Measurements from ENCODE around the gene VPS33B.
"Not testable (repeated sequence)": the region's sequence is repeated elsewhere in the genome, so short reads cannot be mapped to it uniquely, and the experiment has no call there.

VPS33B gene

DNA sequence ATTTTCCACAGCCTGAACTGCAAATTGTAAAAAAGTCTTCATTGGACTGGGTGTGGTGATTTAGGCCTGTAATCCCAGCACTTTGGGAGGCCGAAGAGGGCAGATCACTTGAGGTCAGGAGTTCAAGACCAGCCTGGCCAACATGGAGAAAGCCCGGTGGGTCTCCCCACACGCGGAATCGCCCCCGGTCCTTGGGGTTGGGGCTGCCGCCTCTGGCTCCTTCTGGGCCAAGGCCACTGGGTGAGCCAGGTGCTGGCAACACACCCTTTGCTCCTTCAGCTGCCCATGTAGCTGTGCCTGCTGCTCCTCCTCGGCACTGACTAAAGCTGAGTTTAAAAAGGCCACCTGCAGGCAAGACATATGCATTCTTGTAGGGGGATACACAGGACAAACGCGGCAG is 9.4 kb upstream of the VPS33B start:
- no peak for DNase-seq

DNA sequence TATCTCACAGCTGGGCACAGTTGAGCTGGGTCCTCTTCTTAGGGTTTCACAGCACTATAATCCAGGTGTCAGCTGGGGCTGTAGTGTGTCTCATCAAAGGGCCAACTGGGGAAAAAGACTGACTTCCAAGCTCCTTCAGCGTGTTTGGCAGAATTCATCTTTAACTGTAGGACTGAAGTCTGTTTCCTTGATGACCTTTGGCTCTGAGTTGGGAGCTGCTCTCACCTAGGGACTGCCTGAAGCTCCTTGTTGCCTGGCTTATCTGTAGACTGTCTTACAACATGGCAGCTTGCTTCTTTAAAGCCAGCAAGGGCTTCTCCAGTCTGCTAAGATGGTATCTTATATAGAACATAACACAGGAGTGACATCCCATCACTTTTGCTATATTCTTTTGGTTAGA is 5.3 kb upstream of the VPS33B start:
- DNase-seq: no peak

- DNase-seq: no peak
Measured at GRCh38 chr15:91023720-91024119, 1.3 kb upstream of the VPS33B start.

GRCh38 chr15:91022832-91023129 is 387 bp upstream of the VPS33B start:
- DNase-seq: no peak

- no peak for DNase-seq
Measured at GRCh38 chr15:91021516-91022074, 799 bp downstream of the VPS33B start.

DNA sequence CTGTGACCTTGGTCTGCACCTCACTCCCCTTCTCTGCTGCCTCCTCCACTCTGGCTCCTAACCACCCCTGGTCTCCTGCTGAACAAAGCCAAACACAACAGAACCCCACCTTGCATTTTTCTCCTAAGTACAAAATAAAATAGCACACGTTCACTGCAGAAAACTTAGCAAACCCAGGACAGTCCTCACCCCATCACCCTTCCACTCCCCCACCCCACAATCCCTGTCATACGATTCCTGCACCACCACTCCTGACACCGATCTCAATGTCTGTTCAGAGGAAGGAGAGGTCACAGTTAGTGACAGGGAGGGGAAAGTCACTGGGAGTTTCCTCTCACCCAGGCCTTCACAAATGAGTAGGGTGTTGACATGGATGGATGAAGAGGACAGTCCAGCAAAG is 4.2 kb downstream of the VPS33B start:
- no peak for DNase-seq

- DNase-seq: no peak
Measured at GRCh38 chr15:91017716-91018115, 4.7 kb downstream of the VPS33B start.

GRCh38 chr15:91013701-91014100 is 8.7 kb downstream of the VPS33B start:
- not testable (repeated sequence) for DNase-seq

GRCh38 chr15:91007266-91007665 is 15.1 kb downstream of the VPS33B start:
- no peak for DNase-seq

- no peak for DNase-seq
Measured at GRCh38 chr15:91001209-91001608, 21.2 kb downstream of the VPS33B start.

- no peak for DNase-seq
Measured at GRCh38 chr15:90998737-90999136, 23.7 kb downstream of the VPS33B start.

GRCh38 chr15:90994417-90995311 is 27.7 kb downstream of the VPS33B start, which contains the start of gene PRC1:
Gene PRC1 (minus strand): TSS chr15:90994535. CDS start chr15:90994417, 118 bp downstream.
- DNase-seq: peak; percentile 98

DNA sequence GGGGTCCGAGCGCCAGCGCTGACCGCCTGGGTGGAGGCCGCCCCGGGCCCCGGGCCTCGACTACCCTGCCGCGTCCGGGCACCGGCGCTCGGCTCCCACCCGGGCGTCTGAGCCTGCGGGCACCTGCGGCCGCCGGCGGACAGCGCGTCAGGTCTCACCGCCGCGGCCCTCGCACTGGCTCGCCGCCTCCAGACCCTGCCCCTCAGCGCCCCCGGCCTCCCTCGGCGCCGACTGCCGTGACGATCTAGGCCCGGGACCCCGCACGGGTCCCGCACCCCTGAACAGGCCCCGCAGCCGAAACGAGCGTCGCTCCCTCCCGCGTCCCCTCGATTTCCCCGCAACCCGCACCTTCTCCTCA is 28.4 kb downstream of the VPS33B start:
- no peak for DNase-seq

DNA sequence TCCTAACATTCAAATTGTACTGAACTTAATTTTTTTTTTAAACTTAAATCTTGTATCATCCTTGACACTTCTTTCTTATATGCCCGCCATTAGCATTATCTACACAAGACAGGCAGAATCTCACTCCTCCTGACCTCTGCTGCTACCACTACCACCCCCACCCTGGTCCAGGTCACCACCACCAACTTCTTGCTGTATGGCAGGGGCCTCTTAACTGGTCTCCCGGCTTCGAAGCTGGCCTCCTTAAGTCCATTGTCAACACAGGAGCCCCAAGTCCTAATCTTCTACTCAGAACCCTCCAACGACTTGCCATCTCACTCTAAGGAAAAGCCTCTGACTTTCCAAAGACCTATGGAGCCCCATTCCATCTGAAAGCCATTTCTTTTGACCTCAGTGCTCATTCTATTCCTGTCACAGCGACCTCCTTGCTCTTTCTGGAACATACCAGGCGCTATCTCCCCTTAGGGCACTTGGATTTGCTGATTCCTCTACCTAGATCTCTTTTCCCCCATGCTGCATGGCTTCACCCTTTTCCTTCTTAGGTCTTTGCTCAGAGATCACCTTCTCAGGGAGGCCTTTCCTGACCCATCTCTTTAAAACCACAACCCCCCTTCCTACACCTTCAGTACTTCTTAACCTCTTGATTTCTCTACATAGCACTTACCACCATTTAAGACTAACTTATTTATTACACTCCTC is 30.7 kb downstream of the VPS33B start:
- DNase-seq: no peak

DNA sequence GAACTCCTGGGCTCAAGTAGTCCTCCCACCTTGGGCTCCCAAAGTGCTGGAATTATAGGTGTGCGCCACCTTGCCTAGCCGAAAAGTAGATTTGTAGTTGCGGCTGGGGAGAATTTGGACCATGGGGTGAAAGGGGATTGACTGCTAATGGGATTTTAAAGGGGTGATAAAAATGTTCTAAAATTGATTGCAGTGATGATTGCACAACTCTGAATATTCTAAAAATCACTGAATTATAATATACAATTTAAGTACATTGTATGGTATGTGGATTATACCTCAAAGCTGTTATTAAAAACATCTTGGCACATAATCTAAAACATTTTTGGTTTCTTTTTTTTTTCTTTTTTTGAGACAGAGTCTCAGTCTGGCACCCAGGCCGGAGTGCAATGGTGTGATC is 31.9 kb downstream of the VPS33B start:
- DNase-seq: no peak

DNA sequence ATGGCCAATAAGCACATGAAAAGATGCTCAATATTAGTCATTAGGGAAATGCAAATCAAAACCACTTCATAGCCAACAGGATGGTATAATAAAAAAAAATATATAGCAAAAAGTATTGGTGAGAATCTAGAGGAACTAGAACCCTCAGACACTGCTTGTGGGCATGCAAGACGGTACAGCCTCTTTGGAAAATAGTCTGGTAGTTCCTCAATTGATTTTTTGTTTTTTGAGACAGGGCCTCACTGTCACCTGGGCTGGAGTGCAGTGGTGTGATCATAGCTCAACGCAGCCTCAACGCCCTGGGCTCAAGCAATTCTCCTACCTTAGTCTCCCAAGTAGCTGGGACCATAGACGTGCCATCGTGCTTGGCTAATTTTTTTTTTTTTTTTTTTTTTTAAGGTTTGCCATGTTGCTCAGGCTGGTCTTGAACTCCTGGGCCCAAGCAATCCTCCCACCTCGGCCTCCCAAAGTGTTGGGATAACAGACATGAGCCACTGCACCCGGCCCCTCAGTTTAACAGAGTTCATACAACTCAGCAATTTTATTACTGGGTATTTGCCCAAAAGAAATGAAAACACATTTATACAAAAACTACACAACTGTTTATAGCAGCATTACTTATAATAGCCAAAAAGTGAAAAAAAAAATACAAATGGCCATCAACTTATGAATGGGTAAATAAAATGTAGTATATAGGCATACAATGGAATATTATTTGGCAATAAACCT is 33.2 kb downstream of the VPS33B start:
- no peak for DNase-seq

GRCh38 chr15:90988296-90988695 is 34.1 kb downstream of the VPS33B start:
- no peak for DNase-seq

DNA sequence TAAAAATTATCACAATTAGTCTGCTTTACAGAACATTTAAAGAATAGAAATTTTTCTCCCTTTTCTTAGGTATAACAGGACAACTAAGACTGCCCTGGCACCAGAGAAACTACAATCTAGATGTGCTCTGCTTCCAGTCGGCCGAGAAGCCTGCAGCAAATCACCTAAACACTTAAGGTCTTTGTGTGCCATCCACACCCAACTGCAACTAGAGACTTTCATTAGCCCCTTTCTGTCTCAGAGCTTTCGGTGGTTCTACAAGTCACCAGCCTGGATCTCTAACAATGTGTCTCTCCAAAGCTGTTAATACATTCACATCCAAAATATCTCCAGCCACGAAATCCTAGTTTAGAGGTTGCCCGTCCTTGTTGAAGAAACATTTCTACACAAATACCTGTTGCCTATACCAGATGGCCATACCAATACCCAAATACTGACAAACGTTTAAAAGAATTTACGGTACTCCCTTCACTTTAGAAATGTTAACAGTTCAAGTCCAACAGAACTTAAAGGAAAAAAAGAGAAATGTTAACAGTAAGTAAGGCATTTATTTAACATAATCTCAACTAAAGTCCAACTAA is 34.7 kb downstream of the VPS33B start:
- no peak for DNase-seq

DNA sequence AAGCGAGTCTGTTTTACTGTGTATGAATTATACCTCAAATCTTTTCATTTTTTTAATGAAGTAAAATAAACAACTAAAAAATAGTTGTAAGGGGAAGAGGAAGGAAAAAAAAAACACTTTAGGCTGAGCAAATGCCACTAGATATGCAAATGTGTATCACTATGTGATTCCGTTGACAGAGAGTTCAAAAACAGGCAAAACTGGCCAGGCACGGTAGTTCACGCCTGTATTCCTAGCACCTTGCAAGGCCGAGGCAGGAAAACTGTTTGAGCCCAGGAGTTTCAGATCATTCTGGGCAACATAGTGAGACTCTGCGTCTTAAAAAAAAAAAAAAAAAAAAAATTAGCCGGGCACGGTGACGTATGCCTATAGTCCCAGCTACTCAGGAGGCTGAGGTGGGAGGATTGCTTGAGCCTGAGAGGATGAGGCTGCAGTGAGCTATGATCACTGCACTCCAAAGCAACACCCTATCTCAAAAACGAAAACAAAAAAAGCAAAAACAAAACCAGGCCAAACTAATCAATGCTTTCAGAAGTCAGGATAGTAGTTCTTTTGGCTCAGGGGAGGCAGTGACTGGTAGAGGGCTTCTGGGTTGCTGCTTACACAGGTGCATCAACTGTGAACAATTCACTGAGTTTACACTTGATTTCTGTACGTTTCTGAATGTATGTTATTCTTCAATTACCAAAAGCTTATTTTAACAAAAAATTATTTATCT is 35.4 kb downstream of the VPS33B start:
- no peak for DNase-seq

GRCh38 chr15:90982135-90982534 is 40.3 kb downstream of the VPS33B start:
- no peak for DNase-seq

- DNase-seq: no peak
Measured at GRCh38 chr15:90981681-90982080, 40.7 kb downstream of the VPS33B start.

DNA sequence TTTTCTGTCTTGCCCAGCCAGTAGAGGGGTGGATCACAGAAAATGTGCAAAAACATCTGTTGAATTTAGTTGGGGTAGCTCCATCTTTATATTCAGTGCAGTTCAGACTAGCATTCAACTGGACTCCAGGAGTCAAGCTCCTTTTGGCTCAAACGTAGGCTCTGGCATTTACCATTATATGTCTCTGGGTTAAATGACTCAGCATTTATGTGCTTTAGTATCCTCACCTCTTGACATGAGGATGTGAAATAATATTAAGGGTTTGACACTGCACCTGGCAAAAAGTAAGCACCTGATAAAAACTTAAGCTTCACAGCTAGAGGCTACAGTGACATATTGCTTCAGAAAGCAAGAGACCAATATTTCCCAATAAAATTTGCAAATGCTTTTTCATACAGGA is 42.8 kb downstream of the VPS33B start:
- no peak for DNase-seq

All from T-helper 9 cell (primary cell).